Caco-2 (cell line): ENCODE results near the gene TRAF3IP1. TPM values are rescaled to one million over a fixed set of nuclear protein-coding genes. Genes with fewer than 3 reads are reported as not detected.

Source experiments
- BruUV-seq: library from RNA; stranded (reverse); fragments of 400-500 nt; replicated peaks from 2 replicates; lab custom pipeline; 2021; lab: Mats Ljungman, UMichigan
- CTCF ChIA-PET: fragments of 300-600 bp; sonication (Branson Sonifier 250); formaldehyde crosslinking; loops from one replicate; lab custom pipeline; 2022; ENCODE audit warnings: antibody characterized with exemption; lab: Charles Lee
- POLR2A ChIA-PET: fragments of 300-600 bp; sonication (Branson Sonifier 250); formaldehyde crosslinking; loops from one replicate; lab custom pipeline; 2022; ENCODE audit warnings: antibody characterized with exemption; lab: Charles Lee
- DNase-seq, 2 experiments: peaks; one replicate each; pipeline versions ENCODE4 v3.0.0 to v3.0.0-alpha.2; 2020 to 2022
- H3K27me3 ChIP-seq: replicated peaks from 2 replicates; pipeline ENCODE4 v1.6.0; 2011; ENCODE audit warnings: low read length; ENCODE audit not compliant: control insufficient read depth, insufficient read depth
- H3K36me3 ChIP-seq: 2 replicates; pipeline ENCODE4 v1.5.1; 2011; ENCODE audit warnings: low read length; ENCODE audit not compliant: control insufficient read depth, insufficient read depth
- H3K4me1 ChIP-seq: fragments of 250-450 bp; sonication (Bioruptor Pico); 2 replicates; pipeline ENCODE4 v1.5.1; 2020; ENCODE audit warnings: mild to moderate bottlenecking
- H3K4me3 ChIP-seq: 2 replicates; pipeline ENCODE4 v1.5.1; 2011; ENCODE audit warnings: low read depth, mild to moderate bottlenecking, control low read depth, low read length
- H3K9me3 ChIP-seq: fragments of 250-450 bp; sonication (Bioruptor Pico); 2 replicates; pipeline ENCODE4 v1.5.1; 2020; ENCODE audit warnings: mild to moderate bottlenecking, moderate library complexity
- H3K27ac Mint-ChIP-seq: one replicate; pipeline ENCODE4 v1.8.0; 2022; ENCODE audit warnings: mixed read lengths; ENCODE audit not compliant: unreplicated experiment
- H3K27me3 Mint-ChIP-seq: one replicate; pipeline ENCODE4 v1.8.0; 2022; ENCODE audit warnings: mixed read lengths; ENCODE audit not compliant: insufficient read depth, unreplicated experiment
- H3K36me3 Mint-ChIP-seq: one replicate; pipeline ENCODE4 v1.8.0; 2022; ENCODE audit warnings: mild to moderate bottlenecking, mixed read lengths; ENCODE audit not compliant: insufficient read depth, unreplicated experiment
- H3K4me1 Mint-ChIP-seq: one replicate; pipeline ENCODE4 v1.8.0; 2022; ENCODE audit warnings: low read depth, mixed read lengths; ENCODE audit not compliant: unreplicated experiment
- H3K4me3 Mint-ChIP-seq: one replicate; pipeline ENCODE4 v1.8.0; 2022; ENCODE audit warnings: mild to moderate bottlenecking, moderate library complexity, mixed read lengths; ENCODE audit not compliant: unreplicated experiment
- H3K9me3 Mint-ChIP-seq: one replicate; pipeline ENCODE4 v1.8.0; 2022; ENCODE audit warnings: mixed read lengths; ENCODE audit not compliant: unreplicated experiment
- intact Hi-C: fragments of 100-400 bp; cut with micrococcal nuclease; formaldehyde crosslinking; loops from one replicate; pipeline ENCODE4 v1.10.0; 2022; ENCODE audit not compliant: unreplicated experiment
- total RNA-seq: library from RNA; stranded (reverse); gene quantifications from 2 replicates; pipeline ENCODE4 v1.2.3, GENCODE V29; 2022
- TF ChIP-seq, protein P1 (sequence below), 2 experiments: fragments of 200-600 bp in 1 of 2; IDR thresholded peaks; 1 replicate in 1 of 2; 2 replicates in 1 of 2; pipeline versions ENCODE4 v1.5.1 to v1.8.0; 2011 to 2022; ENCODE audit warnings: antibody characterized with exemption in 1 of 2, control low read depth in 1 of 2, inconsistent platforms in 1 of 2, low read depth in 1 of 2, low read length in 1 of 2, mild to moderate bottlenecking in 1 of 2, moderate library complexity in 1 of 2; ENCODE audit not compliant: insufficient read depth in 1 of 2, severe bottlenecking in 1 of 2, unreplicated experiment in 1 of 2

Gene TRAF3IP1
- total RNA-seq, 1 experiment from 2014 or later = 7.4 TPM

DNA sequence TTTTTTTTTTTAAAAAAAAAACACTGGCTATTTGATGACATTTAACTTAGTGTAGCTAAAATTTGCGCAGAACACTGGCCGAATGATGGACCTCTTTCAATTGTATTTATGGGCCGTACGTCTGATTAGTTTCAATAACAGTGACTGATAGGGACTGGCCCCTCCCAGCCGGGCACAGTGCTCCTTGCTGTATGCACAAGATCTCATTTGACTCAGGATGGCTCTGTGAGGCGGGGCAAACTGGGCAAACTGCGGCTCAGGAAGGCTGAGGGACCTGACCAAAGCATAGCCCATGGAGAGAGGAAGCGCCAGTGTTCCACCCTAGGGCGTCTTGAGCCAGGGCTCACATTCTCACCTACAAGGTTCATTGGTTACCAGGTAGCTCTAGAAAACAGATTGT is 21.2 kb downstream of the TRAF3IP1 start:
- H3K4me1 ChIP-seq = no peaks in the 10 kb centered on the region
- CTCF ChIA-PET = no interaction called here
- H3K36me3 Mint-ChIP-seq = no peaks in the 10 kb centered on the region
- no peaks in the 10 kb centered on the region for H3K36me3 ChIP-seq
- H3K9me3 ChIP-seq = no peaks in the 10 kb centered on the region
- no TSS peak for BruUV-seq
- no peaks in the 10 kb centered on the region for H3K27me3 ChIP-seq
- H3K27ac Mint-ChIP-seq = no peak overlapping the region
- DNase-seq = no peak
- H3K9me3 Mint-ChIP-seq = no peaks in the 10 kb centered on the region
- H3K27me3 Mint-ChIP-seq = no peaks in the 10 kb centered on the region
- intact Hi-C loops = no loop called here
- no peaks in the 10 kb centered on the region for H3K4me1 Mint-ChIP-seq
- H3K4me3 ChIP-seq = no peak overlapping the region
- POLR2A ChIA-PET = interaction anchor here (1.0 kb wide), 1 partner anchor 78 kb away, joined by 4 read pairs; no protein-coding TSS in a partner anchor
- no peak overlapping the region for H3K4me3 Mint-ChIP-seq
- TF ChIP-seq, protein P1, sequence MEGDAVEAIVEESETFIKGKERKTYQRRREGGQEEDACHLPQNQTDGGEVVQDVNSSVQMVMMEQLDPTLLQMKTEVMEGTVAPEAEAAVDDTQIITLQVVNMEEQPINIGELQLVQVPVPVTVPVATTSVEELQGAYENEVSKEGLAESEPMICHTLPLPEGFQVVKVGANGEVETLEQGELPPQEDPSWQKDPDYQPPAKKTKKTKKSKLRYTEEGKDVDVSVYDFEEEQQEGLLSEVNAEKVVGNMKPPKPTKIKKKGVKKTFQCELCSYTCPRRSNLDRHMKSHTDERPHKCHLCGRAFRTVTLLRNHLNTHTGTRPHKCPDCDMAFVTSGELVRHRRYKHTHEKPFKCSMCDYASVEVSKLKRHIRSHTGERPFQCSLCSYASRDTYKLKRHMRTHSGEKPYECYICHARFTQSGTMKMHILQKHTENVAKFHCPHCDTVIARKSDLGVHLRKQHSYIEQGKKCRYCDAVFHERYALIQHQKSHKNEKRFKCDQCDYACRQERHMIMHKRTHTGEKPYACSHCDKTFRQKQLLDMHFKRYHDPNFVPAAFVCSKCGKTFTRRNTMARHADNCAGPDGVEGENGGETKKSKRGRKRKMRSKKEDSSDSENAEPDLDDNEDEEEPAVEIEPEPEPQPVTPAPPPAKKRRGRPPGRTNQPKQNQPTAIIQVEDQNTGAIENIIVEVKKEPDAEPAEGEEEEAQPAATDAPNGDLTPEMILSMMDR (IDR thresholded peaks at IDR 0.05; ENCODE audit: insufficient read depth in 1 of 2, low read depth in 1 of 2, low read length in 1 of 2, severe bottlenecking in 1 of 2, unreplicated experiment in 1 of 2) = no peak

DNA sequence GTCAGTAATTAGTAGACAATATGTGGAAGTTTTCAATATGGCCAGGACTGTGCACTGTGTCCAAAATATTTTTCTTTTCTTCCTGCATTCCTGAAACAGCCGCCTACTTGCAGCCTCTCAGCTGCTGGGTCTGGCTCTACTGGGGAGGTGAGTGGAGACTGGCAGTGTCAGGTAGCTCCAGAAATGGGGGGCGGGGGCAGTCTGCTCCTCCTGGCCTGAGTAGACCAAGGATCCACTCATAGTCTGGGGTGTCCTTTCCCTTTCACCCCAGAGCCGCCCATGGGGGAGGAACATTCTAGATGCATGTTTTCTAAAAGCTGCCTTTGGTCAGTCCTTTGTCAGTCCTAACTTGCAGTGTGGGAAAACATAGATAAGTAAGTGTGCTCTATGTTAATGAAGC is 23.7 kb downstream of the TRAF3IP1 start:
- intact Hi-C loops = no loop called here
- DNase-seq = no peak
- Mint-ChIP-seq H3K4me3 (no peak overlapping the region), H3K27me3 (no peaks in the 10 kb centered on the region), H3K36me3 (no peaks in the 10 kb centered on the region), H3K4me1 (no peaks in the 10 kb centered on the region), H3K27ac (no peak overlapping the region), H3K9me3 (no peaks in the 10 kb centered on the region)
- no TSS peak for BruUV-seq
- no peaks in the 10 kb centered on the region for H3K9me3 ChIP-seq
- no peak overlapping the region for H3K4me3 ChIP-seq
- H3K36me3 ChIP-seq = no peaks in the 10 kb centered on the region
- TF ChIP-seq, protein P1 (IDR thresholded peaks at IDR 0.05; ENCODE audit: insufficient read depth in 1 of 2, low read depth in 1 of 2, low read length in 1 of 2, severe bottlenecking in 1 of 2, unreplicated experiment in 1 of 2) = no peak
- CTCF ChIA-PET = no interaction called here
- POLR2A ChIA-PET = no interaction called here
- H3K4me1 ChIP-seq = no peaks in the 10 kb centered on the region
- no peaks in the 10 kb centered on the region for H3K27me3 ChIP-seq

DNA sequence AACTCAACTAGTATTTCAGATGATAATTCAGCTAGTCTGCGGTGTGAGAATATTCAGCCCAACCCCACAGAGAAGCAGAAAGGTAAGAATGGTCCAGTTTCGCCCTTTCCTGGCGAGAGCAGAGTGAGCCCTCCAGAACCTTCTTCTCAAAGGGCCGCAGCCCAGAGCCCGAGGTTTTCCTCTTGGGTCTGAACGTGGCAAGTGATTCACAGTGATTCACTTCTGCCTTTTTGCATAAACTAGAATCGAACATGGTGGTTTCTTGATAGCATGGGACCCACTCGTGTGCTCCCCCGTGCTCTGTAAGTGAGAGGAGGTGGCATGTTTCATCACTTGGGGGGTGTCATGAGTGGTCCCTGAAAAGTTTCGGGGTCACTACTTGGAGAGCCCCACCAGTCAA is 24.2 kb downstream of the TRAF3IP1 start:
- Histone ChIP-seq H3K9me3 (no peaks in the 10 kb centered on the region), H3K27me3 (no peaks in the 10 kb centered on the region), H3K36me3 (no peaks in the 10 kb centered on the region), H3K4me3 (no peak overlapping the region), H3K4me1 (no peaks in the 10 kb centered on the region)
- ChIA-PET CTCF (no interaction called here), POLR2A (no interaction called here)
- Mint-ChIP-seq H3K36me3 (no peaks in the 10 kb centered on the region), H3K27ac (no peak overlapping the region), H3K9me3 (no peaks in the 10 kb centered on the region), H3K4me1 (no peaks in the 10 kb centered on the region), H3K4me3 (no peak overlapping the region), H3K27me3 (no peaks in the 10 kb centered on the region)
- TF ChIP-seq, protein P1 (IDR thresholded peaks at IDR 0.05; ENCODE audit: insufficient read depth in 1 of 2, low read depth in 1 of 2, low read length in 1 of 2, severe bottlenecking in 1 of 2, unreplicated experiment in 1 of 2) = no peak
- no TSS peak for BruUV-seq
- intact Hi-C loops = no loop called here
- no peak for DNase-seq
